Fibroblast of skin of right quadriceps (primary cell): ENCODE results near the gene PIGU.

Experiments
- DNase-seq: peaks from one replicate; pipeline ENCODE4 v3.0.0-alpha.2; 2013

The PIGU gene

DNA sequence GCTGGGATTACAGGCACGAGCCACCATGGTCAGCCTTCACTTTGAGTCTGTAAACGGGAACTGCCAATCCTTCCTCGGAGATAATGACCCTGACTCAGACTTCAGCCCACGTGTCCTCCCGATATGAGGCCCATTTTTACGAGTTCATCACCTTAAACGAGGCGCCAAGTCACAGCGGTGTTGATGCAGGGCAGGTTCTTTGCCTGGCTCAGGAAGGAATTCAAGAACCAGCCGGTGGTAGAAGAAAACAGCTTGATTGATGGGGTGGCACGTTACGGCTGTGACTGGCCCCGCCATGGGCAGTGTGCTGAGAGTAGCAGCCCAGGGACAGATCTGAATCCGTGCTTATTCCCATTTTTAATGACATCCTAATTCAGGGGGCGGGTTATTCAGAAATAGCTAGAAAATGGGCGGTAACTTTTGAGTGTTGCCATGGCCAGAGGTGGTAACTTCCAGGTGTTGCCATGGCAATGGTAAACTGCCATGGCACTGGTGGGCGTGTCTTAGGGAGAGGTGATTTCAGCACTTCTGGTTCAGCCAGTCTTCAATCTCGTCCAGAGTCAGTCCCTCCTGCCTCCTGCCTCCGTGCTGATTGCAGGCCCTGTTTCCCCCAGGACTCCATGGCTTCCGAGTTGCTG lies 127.5 kb downstream of the PIGU start:
- DNase-seq: no peak

DNA sequence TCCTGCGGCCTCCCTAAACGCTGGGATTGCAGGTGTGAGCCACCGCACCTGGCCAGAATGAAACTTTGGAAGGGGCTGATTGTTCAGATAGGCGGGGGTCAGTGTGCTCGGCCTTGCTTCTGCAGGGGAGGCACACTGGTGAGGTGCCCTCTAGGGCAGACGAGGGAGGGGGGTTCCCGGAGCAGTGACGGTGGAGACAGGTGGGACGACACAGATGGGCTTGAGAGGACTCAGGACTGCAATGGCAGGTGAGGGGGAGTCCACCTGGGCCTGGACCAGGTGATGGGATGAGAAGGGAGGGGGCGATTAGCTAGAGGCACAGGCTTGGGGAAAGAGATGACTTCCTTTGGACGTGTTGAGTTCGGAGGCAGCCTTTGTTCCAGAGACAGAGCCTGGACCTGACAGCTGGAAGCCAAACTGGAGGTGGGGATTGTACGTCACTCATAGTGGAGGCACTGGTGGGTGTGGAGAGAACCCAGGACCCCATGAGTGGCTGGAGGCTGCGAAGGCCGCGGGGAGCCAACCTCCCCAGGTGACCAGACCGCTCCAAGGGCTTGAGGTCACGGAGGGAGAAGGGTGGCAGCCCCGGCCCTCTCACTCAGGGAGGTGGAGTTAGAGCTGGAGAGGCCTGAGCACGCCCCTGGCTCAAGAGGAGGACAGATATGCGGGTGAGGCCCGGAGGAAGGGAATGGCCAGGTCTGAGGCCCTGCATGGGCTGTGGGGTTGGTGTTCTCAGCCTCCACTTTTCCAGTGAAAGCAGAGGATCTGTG lies 128.9 kb downstream of the PIGU start:
- DNase-seq: no peak

GRCh38 chr20:34546751-34547181 lies 130.1 kb downstream of the PIGU start:
- no peak for DNase-seq

GRCh38 chr20:34544109-34544796 lies 132.6 kb downstream of the PIGU start:
- no peak for DNase-seq

GRCh38 chr20:34543463-34544056 lies 133.3 kb downstream of the PIGU start:
- no peak for DNase-seq

DNA sequence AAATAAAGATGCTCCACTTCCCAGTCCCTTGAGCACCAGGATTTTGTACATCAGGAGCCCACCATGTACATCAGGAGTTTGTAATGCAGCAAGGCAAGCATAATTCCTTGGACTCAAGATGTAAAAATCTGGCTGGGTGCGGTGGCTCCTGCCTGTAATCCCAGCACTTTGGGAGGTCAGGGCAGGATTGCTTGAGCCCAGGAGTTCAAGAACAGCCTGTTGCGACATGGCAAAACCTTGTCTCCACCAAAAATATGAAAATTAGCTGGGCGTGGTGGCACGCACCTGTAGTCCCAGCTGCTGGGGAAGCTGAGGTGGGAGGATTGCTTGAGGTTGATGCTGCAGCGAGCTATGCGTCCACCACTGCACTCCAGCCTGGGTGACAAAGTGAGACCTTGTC lies 134.5 kb downstream of the PIGU start:
- no peak for DNase-seq

- no peak for DNase-seq
These were observed 135.0 kb downstream of the PIGU start for GRCh38 chr20:34541917-34542316.

- DNase-seq: no peak
These were observed 135.5 kb downstream of the PIGU start for GRCh38 chr20:34541264-34541901.

DNA sequence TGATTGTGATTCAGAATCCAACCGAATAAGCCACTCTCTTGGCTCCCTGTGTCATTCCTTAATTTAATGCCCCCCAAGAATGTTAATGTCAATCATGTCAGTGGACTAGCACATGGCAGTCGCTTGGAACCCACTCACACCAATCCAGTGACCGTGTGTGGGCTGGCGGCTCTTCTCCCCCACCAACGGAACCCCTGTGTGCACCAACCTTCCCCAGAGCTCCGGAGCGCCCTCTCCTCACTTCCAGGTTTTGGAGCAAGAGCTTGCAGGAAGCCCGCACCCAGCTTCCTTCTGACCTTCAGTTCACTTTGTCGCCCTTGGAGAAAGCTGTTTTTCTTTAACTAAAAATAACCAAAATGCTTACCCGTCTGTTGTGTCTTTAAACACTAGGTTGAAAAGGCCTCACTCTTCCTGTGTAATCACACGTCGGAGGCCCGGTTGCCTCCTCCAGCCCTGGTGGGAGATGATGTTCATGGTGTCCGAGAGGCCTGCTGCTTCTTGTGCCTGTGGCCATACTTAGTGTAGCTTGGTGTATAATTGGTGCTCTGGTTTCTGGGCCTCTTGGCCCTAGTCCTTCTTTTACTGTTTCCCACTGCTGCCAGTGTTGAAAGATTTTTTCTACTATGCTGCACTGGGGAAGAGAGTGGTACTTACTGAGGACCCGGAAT lies 136.2 kb downstream of the PIGU start:
- DNase-seq: no peak

DNA sequence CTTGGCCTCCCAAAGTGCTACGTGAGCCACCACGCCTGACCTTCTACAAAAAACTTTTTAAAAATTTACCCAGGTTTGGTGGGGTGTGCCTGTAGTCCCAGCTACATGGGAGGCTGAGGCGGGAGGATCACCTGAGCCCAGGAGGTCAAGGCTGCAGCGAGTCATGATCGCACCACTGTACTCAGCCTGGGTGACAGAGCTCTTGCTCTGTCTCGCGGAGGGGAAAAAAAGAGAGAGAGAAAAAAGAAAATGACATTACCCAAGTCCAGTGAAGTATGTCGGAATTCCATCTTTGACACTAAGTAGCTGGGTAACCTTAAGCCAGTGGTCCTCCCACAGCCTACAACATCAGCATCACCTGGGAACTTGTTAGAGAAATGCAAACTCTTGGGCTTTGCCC lies 137.1 kb downstream of the PIGU start:
- DNase-seq: no peak

GRCh38 chr20:34538671-34539123 lies 138.2 kb downstream of the PIGU start:
- DNase-seq: peak; percentile 48

DNA sequence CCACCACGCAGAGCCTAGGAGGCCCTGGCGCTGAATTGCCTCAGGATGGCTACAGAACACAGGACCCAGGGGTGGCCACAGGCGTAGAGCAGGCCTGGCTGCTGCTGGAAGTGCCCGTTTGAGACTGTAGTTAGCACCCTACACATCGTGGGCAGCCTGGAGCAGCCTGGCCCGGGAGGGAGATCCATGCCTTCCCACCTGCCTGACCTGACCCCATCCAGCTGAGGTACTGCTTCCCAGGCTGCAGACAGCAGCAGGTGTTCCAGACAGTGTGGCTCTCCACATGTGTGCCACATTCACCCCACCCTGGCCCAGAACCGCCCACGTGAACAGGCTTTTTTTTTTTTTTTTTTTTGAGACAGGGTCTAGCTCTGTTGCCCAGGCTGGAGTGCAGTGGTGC lies 139.2 kb downstream of the PIGU start:
- DNase-seq: no peak

- DNase-seq: peak; percentile 32
These were observed 140.0 kb downstream of the PIGU start for GRCh38 chr20:34536798-34537394.

DNA sequence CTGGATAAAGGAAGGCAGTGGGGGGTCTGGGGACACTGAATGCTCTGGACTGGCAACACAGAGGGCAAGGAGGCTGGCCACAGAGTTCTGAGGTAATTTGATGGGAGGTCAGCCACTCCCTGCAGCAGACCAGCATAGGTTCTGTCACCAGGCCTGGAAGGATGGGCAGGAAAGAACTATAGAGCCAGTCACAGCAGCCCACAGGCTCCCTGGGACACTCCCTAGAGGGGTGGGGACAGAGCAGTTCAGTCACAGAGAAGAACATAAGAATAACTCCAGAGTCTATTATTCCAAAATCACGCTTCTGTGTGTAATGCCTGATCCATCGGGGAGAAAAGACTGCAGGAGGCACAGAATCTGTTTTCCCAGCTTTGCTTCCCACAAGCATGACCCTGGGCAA lies 141.0 kb downstream of the PIGU start:
- DNase-seq: no peak

DNA sequence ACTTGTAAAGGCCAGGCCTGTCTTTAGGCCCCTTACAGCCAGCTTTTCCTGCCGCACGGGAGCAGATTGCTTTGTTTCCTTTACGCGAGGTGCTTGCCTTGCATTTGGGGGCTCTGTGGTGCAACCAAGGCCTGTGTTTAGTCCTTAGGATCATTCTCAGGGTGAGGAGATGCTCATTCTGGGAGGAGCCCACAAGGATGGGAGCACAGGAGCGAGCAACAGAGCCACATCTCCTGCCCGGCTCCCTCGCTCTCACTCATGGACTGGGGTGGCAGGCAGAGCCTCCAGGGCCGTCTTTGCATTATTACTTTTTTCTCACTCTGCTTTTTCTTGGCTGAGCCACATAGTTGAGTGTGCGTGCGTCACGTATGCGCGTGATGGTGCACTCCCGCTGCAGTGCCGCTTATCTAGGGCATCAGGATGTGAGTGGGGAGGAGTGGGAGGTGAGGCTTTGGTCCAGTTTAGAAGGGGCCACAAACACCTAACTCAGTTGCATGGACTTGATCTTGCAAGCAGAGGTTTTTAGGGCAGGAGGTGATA lies 141.5 kb downstream of the PIGU start:
- no peak for DNase-seq

GRCh38 chr20:34534391-34535165 lies 142.3 kb downstream of the PIGU start:
- no peak for DNase-seq

DNA sequence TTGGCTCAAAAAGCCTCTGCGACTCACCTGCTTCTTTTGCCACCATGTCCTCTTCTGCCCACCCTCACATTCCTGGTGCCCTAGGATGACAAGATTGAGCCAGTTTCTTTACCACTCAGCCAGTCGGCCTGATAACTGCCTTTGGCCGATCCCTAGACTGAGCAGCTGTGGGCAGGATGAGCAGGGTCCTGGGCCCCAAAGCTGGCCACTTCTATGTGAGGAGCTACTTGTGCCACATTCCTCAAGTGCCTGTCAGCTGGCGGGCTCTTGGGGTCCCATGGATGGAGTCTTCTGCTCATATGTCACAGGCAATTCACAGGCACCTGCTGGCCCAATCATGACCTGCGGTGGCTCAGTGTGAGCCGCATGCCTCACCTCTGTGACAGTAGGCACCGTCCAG lies 144.1 kb downstream of the PIGU start:
- DNase-seq: no peak

DNA sequence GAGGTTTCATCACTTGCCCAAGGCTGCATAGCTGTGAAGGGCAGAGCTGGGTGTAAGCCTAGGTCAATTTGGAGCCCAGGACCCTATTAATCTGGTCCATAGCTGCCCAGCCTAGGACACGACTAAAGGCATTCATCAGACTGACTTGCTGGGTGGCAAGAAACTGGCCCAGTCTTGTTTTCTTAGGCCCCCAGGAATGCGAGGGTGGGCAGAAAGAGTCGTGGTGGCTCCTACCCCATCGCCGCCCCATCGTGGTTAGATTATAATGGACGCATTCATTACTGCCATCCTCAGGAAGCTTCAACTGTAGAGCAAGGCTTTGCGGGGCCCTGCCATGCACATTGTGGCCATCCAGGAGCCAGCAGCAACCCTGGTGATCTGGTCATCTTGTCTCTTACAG lies 144.6 kb downstream of the PIGU start:
- DNase-seq: no peak

- DNase-seq: no peak
These were observed 145.2 kb downstream of the PIGU start for GRCh38 chr20:34531608-34532265.

DNA sequence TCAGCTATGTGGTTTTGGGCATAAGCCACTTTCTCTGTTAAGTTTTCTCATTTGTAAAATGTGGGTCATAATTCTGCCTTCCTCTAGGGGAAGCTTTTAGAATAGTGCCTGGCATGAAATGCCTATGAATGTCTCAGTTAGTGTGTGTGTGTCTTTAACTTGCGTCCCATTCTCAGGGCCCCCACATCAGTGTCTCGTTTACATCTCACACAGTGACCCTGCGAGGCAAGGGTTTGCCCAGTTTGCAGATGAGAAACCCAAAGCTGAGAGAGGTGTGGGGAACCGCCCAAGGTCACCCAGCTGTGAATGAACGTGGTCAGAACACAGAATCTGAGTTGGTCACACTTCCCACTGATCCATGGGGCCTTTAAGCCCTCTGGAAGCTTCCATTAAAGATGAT lies 146.6 kb downstream of the PIGU start:
- no peak for DNase-seq
